HG02981 (cell line): ENCODE data around the gene DLGAP1.
"Not testable (repeated sequence)": the region's sequence is repeated elsewhere in the genome, so short reads cannot be mapped to it uniquely, and the experiment has no call there.

ENCODE experiments used
- ATAC-seq: cut with Tn5 transposase; IDR thresholded peaks from one replicate; pipeline ENCODE4 v1.9.1; 2021; ENCODE audit warnings: mild to moderate bottlenecking, moderate library complexity; ENCODE audit not compliant: unreplicated experiment

The DLGAP1 gene

GRCh38 chr18:4455113-4455811 lies at the start of gene DLGAP1:
Gene DLGAP1 (minus strand): TSS chr18:4455307.
- peak; percentile 63 for ATAC-seq

GRCh38 chr18:4494703-4495284 lies 39.7 kb upstream of the DLGAP1 start:
- ATAC-seq: not testable (repeated sequence)

- no peak for ATAC-seq
Observed at GRCh38 chr18:4468511-4468910, 13.4 kb upstream of the DLGAP1 start.

- ATAC-seq: peak; percentile 16
Observed at GRCh38 chr18:4454537-4455112, 482 bp downstream of the DLGAP1 start.

- no peak for ATAC-seq
Observed at GRCh38 chr18:4453874-4454536, 1.1 kb downstream of the DLGAP1 start.

DNA sequence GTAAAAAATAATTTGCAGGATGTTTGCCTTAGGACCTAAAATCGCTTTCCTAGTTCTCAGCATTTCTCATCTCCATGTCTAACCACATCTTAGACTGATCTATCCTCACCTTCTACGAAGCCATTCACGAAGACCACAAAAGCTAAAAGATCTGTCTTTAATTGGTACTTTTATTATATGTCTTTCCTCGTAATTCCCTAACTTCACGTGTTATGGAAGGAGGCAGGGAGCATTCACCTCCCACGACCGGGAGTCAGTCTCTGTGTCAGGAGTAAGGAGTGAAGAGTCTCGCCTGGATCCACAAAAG lies 1.6 kb downstream of the DLGAP1 start:
- ATAC-seq: no peak

DNA sequence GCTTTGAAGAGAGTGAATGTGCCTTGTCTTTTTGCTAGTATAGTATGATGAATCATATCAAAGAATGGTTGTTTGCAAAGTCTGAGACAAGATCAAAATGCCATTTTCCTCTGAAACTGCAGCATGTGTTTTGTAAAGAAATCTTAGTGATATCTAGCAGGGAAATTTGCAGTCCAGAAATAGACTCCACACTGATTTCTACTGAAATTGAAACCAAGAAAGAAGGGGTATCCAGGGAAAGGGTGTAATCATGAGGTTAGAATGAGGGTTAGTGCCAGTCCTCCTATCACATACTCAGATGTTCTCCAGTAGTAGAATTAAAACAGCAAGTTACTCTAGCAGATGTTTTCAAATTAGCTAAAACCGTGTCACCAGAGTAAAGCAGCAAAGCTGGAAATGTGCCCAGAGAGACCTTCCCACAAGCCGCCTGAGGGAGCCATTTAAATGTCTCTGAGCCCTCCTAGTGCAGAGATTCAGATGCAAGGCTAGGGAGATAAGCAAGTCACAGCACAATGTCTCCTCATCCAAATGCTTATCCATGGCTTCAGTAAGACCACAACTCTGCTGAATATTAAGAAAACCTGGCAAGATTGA lies 4.9 kb downstream of the DLGAP1 start:
- ATAC-seq: no peak

DNA sequence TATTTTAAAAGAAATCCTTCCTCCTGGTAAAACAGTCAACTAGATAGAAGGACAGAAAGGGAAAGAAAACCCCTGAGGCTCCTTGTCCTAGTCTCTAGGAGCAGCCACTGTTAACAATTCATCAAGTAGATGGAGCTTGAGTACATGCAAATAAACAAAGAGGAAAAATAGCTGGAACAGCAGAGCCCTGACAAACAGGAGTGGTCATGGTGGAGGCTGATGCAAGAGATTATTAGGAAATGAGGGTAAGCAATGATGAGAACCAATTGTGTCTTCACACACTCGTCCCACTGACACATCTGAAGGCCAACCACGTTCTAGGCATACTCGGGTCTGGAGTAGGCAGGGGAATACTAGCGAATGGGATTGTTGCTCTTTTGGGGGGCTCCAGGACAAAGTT lies 9.2 kb downstream of the DLGAP1 start:
- ATAC-seq: no peak

GRCh38 chr18:4444306-4444705 lies 10.8 kb downstream of the DLGAP1 start:
- ATAC-seq: no peak

DNA sequence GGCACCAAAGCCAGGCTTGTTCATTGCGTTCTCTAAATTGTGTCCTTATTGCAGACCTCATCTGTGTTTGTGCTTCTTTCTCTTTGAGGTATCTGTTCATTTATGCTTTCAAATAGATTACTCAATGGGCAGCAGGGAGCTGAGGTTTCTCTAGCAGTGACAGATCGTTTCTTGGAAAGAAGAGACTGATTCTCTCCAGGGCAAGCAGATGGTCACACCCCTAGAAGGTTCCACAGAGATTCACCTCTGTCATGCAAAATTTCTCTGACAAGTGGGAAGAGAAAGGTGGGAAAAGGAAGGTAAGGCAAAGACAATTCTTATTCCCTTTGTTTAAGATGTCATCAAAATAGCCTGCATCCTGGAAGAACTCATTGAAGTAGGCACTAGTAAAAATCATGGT lies 14.0 kb downstream of the DLGAP1 start:
- ATAC-seq: no peak

- ATAC-seq: no peak
Observed at GRCh38 chr18:4438938-4439337, 16.2 kb downstream of the DLGAP1 start.

- ATAC-seq: no peak
Observed at GRCh38 chr18:4433717-4434116, 21.4 kb downstream of the DLGAP1 start.

DNA sequence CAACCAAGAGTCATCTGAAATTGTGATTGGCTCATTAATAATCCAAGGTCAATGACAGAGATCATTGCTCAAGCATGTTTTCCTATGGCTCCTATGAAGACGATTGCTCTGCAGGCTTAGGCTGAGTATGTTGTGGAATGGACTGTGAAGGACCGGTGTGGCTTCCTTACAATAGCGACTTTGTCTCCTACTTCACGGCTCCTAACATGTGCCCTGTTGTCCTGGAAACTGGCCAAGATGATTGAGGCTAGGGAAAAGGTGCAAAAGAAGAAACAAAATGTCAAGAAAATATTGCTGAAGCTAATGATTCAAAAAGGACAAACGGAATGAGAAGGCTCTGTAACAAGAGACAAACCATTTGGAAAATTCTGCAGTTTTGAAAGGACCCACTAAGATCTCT lies 24.3 kb downstream of the DLGAP1 start:
- no peak for ATAC-seq

DNA sequence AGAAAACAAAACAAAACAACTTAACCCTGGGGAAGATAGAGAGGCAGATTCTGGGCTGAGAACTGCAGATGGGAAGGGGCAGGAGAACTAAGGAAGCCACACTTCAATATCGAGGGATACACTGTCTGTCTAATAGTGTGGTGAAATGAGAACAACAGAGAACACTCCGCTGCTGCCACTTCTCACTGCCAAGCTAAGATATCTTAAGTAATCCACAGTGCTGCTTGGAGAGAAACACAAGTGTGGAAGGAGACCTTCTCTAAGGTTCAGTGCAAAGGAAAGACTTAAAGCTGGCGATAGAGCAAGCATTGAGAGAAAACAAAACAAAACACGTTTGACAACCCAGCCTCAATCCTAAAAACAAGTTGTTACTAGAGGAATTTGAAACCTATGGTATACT lies 37.4 kb downstream of the DLGAP1 start:
- no peak for ATAC-seq

DNA sequence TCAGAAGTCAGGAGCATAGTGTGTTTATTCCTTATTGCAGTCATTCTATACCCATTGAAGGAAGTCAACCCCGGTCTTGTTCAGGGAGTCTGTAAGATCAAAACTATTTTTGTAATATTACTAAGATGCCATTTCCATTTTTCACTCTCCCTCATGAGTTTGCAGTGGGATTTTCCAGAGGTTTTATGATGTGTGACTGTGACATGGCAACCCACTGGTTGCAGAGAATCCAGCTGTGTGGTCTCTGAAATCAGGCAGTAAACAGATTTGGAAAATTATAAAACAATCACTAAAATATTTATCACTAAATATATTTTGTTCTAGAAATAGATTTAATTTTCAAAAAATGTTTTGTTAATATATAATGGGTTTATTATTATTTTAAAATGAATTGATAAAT lies 38.1 kb downstream of the DLGAP1 start:
- ATAC-seq: no peak

DNA sequence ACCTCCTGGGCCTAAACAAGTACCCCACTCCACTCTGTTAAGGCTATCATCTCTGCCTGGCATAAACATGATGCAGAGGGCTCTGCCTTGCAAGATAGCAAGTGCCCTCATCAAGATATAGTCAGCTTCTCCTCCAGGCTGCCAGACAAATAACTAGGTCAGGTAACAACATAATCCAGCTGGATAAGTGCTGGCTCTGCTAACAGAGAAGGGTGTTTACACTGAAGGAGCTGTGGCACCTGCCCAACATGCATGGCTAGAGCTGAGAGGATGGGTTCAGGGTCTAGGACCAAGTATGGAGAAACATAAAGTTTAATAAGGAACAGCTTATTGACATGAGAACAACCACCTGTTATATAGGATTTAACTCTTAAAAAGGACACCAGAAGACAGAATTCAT lies 42.8 kb downstream of the DLGAP1 start:
- ATAC-seq: no peak

DNA sequence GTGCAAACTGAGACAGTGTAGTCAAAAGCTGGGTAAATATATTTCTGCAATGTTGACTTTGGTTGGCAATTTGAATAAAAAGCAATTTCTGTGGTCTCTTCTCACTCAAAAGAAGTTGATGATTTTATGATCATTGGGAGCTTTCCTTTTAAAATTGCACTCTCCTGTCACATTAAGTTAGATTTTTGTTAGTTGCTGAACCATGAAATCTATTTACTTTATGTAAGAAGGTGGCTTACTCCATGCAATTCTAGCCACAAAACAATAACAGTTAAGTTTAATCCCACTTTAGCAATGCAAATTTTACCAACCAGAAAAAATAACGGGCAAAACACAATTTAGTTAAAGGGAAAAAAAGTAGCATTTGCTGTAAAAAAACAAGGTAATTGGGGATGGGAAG lies 48.3 kb downstream of the DLGAP1 start:
- no peak for ATAC-seq

- ATAC-seq: no peak
Observed at GRCh38 chr18:4405965-4406364, 49.1 kb downstream of the DLGAP1 start.

- ATAC-seq: no peak
Observed at GRCh38 chr18:4403836-4404235, 51.3 kb downstream of the DLGAP1 start.

DNA sequence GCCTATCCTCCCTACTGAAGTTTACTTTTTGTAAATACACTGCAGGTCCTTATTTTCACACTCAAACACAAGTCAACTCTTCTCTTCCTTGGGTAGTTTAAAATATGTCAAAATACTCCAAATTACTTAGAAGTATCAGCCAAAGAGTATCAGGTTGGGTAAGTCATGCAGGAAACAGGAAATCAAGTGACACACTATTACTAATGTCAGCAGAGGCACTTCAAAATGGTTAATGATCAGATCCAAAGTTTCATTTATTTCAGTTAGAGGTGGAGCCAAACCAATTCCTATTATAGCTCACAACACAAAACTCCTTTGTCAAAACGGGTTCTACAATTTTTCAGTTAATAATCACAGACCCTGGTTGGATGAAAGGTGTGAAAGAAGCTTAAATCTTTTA lies 54.2 kb downstream of the DLGAP1 start:
- ATAC-seq: no peak

GRCh38 chr18:4399929-4400328 lies 55.2 kb downstream of the DLGAP1 start:
- ATAC-seq: no peak

GRCh38 chr18:4394700-4395099 lies 60.4 kb downstream of the DLGAP1 start:
- ATAC-seq: no peak
